Endometrial microvascular endothelial cells (primary cell): ENCODE results near the gene IRAK4. TPM values are rescaled to one million over a fixed set of nuclear protein-coding genes. Genes with fewer than 3 reads are reported as not detected.
"Not testable (repeated sequence)": the region's sequence is repeated elsewhere in the genome, so short reads cannot be mapped to it uniquely, and the experiment has no call there.

Experiments
- in situ Hi-C: cut with HindIII; loops from 2 replicates; pipeline ENCODE4 v1.10.0; 2017; ENCODE audit warnings: low sequenced_read_pairs, low pct_unique_long_range_greater_than_20kb; ENCODE audit errors: inconsistent ontology term
- total RNA-seq: library from RNA; depleted of rRNA; stranded (reverse); fragments of >200 nt; gene quantifications from one replicate; pipeline ENCODE4 v1.2.3, GENCODE V29; 2015; ENCODE audit errors: inconsistent ontology term

IRAK4 gene
- 17.8 TPM for total RNA-seq

GRCh38 chr12:43758728-43759563 lies at the start of gene IRAK4, which contains the start of gene PUS7L:
Gene IRAK4, plus strand, starts transcription at chr12:43758951. Its CDS starts 9,161 bp downstream, at chr12:43768112.
Gene PUS7L, minus strand, starts transcription at chr12:43758790. Its CDS starts 3,545 bp downstream, at chr12:43755245.
- in situ Hi-C loops = no loop called here

DNA sequence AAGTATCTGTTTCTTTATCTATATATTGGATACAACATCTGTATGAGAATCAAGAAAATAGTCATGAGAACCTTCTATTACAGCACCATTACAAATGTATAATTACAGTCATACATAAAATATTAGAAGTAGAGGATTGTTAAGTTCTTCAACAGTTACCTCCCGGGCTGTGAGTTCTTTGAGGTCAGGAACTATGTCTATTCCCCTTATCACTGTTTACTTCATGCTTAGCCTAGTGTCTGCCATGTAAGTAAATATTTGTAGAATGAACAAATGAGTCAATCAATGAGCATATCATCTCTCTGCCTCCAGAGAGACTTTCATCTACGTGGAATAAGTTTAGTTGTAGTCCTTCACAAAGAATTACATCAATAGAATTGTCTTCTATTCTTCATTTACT lies 47.4 kb upstream of the IRAK4 start:
- in situ Hi-C loops = no loop called here

GRCh38 chr12:43722621-43723020 lies 36.1 kb upstream of the IRAK4 start:
- in situ Hi-C loops = no loop called here

GRCh38 chr12:43723134-43723533 lies 35.6 kb upstream of the IRAK4 start:
- in situ Hi-C loops = no loop called here

- in situ Hi-C loops = no loop called here
These were observed 30.6 kb upstream of the IRAK4 start for GRCh38 chr12:43728117-43728516.

GRCh38 chr12:43728698-43729097 lies 30.1 kb upstream of the IRAK4 start:
- in situ Hi-C loops = no loop called here

GRCh38 chr12:43730283-43730682 lies 28.5 kb upstream of the IRAK4 start:
- in situ Hi-C loops = no loop called here

DNA sequence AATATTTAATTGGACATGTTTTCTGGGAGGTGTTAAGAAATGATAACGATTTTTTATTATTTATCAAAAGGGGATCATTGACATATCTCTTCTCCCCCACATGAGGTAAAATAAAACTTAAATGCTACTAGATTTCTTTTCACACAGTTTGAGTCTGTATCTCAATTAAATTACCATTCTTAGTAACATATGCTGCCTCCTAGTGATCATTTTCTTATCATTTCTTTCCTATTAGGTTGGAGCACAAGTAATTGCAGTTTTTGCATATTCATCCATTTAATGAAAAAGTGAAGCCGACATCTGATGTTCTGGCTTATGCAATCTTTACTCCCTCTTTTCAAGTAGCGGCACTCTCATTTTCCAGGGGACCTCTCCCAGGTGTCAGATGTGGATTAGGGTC lies 25.1 kb upstream of the IRAK4 start:
- in situ Hi-C loops = no loop called here

DNA sequence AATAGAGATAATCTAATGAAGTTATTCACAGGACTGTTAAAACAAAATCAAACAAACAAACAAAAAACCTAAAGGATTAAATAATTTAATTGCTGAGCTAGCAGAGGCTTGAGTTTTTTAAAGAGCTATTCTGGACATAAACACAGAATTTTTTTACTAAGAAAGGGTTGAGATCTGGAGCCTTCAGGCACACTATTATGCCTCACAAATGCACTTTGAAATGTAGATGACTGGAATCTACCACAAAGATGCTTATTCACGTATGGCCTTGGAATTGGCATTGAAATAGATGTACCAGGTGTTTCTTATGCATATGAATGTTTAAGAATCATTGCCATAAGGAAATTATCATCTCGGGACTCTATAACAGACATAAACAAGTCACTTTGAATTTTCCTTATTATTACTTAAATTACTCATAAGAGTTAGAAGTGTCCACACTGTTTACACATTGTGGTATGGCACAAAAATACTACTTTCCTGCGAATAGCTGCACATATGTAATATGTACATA lies 21.8 kb upstream of the IRAK4 start:
- in situ Hi-C loops = no loop called here

- in situ Hi-C loops = no loop called here
These were observed 21.1 kb upstream of the IRAK4 start for GRCh38 chr12:43737646-43738045.

GRCh38 chr12:43740511-43741100 lies 18.1 kb upstream of the IRAK4 start:
- in situ Hi-C loops = no loop called here

DNA sequence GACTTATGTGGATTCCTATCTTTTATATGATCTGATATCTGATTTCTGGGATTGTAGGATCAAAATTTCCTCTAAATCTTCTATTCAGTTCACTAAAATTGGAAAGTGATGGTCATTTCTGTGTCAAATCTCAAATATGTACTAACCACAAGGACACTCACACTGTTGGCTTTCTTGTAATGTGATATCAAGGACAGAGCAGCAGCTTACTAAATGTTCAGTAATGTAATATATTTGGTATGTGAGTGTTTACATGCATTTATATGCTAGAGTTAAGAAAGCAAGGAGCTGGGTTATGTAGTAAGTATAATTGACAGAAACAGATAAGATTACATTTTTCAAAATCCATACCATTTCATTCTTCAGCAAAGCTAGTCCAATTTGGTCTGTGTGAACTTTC lies 16.6 kb upstream of the IRAK4 start:
- in situ Hi-C loops = no loop called here

GRCh38 chr12:43744826-43745225 lies 13.9 kb upstream of the IRAK4 start:
- in situ Hi-C loops = no loop called here

DNA sequence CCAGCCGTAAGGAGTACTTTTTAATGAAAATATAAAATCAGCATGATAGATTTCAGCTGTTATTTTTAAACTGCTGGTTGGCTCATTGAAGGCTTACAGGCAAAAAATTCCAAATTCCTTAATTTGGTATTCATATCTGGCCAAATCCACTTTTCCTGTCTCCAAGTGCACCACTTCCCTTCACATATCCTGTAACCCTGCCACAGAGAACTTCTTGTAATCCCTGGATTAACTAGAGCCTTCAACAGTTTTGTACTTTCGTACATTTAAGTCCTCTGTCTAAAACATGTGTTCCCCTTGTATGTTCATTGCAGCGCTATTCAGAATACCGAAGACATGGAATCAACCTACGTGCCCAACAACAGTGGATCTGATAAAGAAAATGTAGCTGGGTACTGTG lies 9.7 kb upstream of the IRAK4 start:
- in situ Hi-C loops = no loop called here

DNA sequence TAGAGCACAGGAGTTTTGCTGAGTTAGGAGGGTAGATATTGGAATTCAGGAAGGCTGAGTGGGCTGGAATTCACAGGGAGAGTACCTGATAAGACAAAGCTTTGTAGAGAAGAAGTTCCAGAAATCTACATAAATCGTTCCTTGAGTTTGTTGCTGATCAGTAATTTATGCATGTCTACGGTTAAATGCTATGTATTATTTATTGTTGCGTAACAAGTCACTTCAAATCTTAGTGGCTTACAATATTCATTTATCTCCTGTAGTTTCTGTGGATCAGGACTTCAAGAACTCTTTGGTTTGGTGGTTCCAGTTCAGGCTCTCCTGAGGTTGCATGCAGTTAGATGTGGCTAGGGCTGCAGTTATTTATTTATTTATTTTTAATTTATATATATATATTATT lies 7.9 kb upstream of the IRAK4 start:
- in situ Hi-C loops = no loop called here

- in situ Hi-C loops = not testable (repeated sequence)
These were observed 7.4 kb upstream of the IRAK4 start for GRCh38 chr12:43751360-43751759.

GRCh38 chr12:43754015-43754414 lies 4.7 kb upstream of the IRAK4 start:
- in situ Hi-C loops = no loop called here

DNA sequence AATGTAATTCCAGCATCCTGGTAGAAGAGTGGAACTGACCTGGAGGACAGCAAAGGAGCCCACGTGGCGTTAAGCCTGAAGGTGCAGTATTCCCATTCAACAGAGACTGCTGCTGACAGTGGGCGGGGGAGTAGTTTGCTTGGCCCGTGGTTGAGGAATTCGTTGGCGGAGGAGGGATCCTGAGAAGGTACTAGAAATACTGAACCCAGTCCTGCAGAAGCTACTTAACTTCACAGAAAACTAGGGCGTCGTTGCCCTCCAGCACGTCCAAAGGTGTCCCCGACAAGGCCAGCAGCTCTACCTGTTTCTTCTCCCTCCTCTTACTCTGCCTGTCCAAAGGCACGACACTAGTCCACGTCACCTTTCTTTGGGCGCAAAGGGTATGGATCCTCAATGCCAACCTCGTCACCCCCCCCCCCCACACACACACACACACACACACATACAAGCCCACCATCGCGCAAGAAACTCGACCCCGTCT lies 464 bp upstream of the IRAK4 start:
- in situ Hi-C loops = no loop called here

DNA sequence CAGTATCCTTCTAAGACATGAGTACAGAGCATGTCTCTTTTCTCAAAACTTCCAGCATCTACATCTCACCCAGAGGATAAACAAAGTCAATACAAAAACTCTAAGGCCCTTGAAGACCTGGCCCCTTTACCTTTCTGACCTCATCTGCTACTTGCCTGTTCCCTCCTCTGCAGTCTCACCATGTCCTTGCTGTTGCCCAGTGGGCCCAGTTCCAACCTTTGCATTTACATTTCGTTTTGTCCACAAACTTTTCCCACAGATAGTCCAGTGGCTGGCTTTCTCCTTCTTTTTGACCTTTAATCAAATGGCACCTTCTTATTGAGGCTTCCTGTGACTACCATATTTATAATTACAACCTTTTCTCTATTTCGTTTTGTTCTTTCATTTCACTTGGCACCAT lies 1.6 kb downstream of the IRAK4 start:
- in situ Hi-C loops = no loop called here

DNA sequence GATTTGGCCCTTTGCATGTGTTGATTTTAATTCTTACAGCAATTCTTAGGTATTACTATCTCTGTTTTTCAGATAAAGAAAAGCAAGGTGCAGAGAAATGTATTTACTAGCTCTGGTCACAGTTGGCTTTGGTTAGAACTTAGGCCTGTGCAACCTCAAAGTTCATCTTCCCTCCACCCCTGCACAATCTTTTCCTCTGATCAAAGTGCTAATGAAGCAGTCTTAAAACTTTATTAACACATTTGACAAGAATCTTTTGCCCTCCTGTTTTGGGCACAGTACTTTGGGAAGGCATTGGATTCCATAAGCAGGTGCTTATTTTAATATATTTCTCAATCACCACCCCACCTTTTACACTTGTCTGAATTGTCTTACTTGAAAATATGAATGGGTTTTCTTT lies 2.7 kb downstream of the IRAK4 start:
- in situ Hi-C loops = no loop called here
